Skin epidermis (tissue), 12 donors: Measurements from ENCODE around the gene ABCA7.

Experiments
- H3K27ac ChIP-seq, 21 experiments: fragments of 200-600 bp; sonication (generic) in 11 of 21; one replicate each; pipeline ENCODE4 v1.5.0; 2020; ENCODE audit warnings: mild to moderate bottlenecking in 3 of 21, inconsistent platforms in 2 of 21, moderate library complexity in 2 of 21
- H3K4me3 ChIP-seq, 7 experiments: fragments of 200-600 bp; sonication (generic) in 2 of 7; one replicate each; pipeline ENCODE4 v1.5.0; 2020; ENCODE audit warnings: inconsistent platforms in 2 of 7, mild to moderate bottlenecking in 2 of 7, moderate library complexity in 1 of 7

The ABCA7 gene

GRCh38 chr19:1000591-1001537, 39.0 kb upstream of the ABCA7 start:
- peak overlapping the region in 2 of 7 experiments; percentile 9 to 22 for H3K4me3 ChIP-seq

GRCh38 chr19:1001538-1002166, 38.3 kb upstream of the ABCA7 start:
- Histone ChIP-seq H3K27ac (no peak overlapping the region), H3K4me3 (no peak overlapping the region)

More at GRCh38 chr19:1000591-1001537, 39.0 kb upstream of the ABCA7 start:
- H3K27ac ChIP-seq: no peak overlapping the region

GRCh38 chr19:1002600-1002999, 37.3 kb upstream of the ABCA7 start:
- Histone ChIP-seq H3K4me3 (no peak overlapping the region), H3K27ac (no peak overlapping the region)

GRCh38 chr19:1003283-1003682, 36.6 kb upstream of the ABCA7 start:
- no peak overlapping the region for H3K4me3 ChIP-seq

GRCh38 chr19:1004204-1004802, 35.6 kb upstream of the ABCA7 start:
- no peak overlapping the region for H3K4me3 ChIP-seq

More at GRCh38 chr19:1003283-1003682, 36.6 kb upstream of the ABCA7 start:
- no peak overlapping the region for H3K27ac ChIP-seq

GRCh38 chr19:1004803-1005664, 34.9 kb upstream of the ABCA7 start:
- Histone ChIP-seq H3K4me3 (no peak overlapping the region), H3K27ac (no peak overlapping the region)

More at GRCh38 chr19:1004204-1004802, 35.6 kb upstream of the ABCA7 start:
- no peak overlapping the region for H3K27ac ChIP-seq

- no peak overlapping the region for H3K4me3 ChIP-seq
- no peak overlapping the region for H3K27ac ChIP-seq
Measured at GRCh38 chr19:1006711-1007398, 33.1 kb upstream of the ABCA7 start.

GRCh38 chr19:1007399-1008251, 32.3 kb upstream of the ABCA7 start:
- Histone ChIP-seq H3K27ac (no peak overlapping the region), H3K4me3 (no peak overlapping the region)

GRCh38 chr19:1008268-1009040, 31.5 kb upstream of the ABCA7 start:
- no peak overlapping the region for H3K27ac ChIP-seq
- H3K4me3 ChIP-seq: no peak overlapping the region

- Histone ChIP-seq H3K4me3 (no peak overlapping the region), H3K27ac (no peak overlapping the region)
Measured at GRCh38 chr19:1009041-1009980, 30.6 kb upstream of the ABCA7 start.

GRCh38 chr19:1009981-1010538, 29.8 kb upstream of the ABCA7 start:
- no peak overlapping the region for H3K27ac ChIP-seq
- H3K4me3 ChIP-seq: no peak overlapping the region

GRCh38 chr19:1010586-1011510, 29.1 kb upstream of the ABCA7 start:
- H3K27ac ChIP-seq: no peak overlapping the region
- H3K4me3 ChIP-seq: no peak overlapping the region

- H3K27ac ChIP-seq: no peak overlapping the region
- no peak overlapping the region for H3K4me3 ChIP-seq
Measured at GRCh38 chr19:1011831-1012333, 28.0 kb upstream of the ABCA7 start.

GRCh38 chr19:1012334-1012733, 27.6 kb upstream of the ABCA7 start:
- H3K4me3 ChIP-seq: no peak overlapping the region

GRCh38 chr19:1013218-1013617, 26.7 kb upstream of the ABCA7 start:
- no peak overlapping the region for H3K27ac ChIP-seq
- no peak overlapping the region for H3K4me3 ChIP-seq

More at GRCh38 chr19:1012334-1012733, 27.6 kb upstream of the ABCA7 start:
- H3K27ac ChIP-seq: no peak overlapping the region
